ENCODE results near the gene TGFB2. TPM values are rescaled to one million over a fixed set of nuclear protein-coding genes. Genes with fewer than 3 reads are reported as not detected.

The TGFB2 gene
- total RNA-seq, 1 experiment from 2014 or later: 0.34 TPM

DNA sequence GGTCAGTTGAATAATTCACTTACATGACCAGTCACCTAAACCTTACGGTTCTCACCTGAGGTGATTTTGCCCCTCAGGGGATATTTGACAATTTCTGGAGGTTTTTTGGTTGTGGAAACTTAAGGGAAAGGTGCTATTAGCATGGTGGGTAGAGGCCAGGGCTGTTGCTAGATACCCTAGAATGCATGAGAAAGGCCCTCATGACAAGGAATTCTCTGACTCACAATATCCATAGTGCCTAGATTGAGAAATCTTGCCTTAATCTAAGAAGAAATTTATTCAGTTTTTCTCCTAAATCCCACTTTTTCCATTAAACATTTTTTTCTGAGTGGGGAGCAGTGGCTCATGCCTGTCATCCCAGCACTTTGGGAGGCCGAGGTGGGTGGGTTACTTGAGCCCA, 119.7 kb downstream of the TGFB2 start (continued):
- no peak for TF ChIP-seq EZH2phosphoT487 (IDR thresholded peaks at IDR 0.05; ENCODE audit: borderline replicate concordance)
- no peak for TF ChIP-seq SP1 (IDR thresholded peaks at IDR 0.05; ENCODE audit: low read depth)
- TF ChIP-seq EZH2 (IDR thresholded peaks at IDR 0.05): no peak

DNA sequence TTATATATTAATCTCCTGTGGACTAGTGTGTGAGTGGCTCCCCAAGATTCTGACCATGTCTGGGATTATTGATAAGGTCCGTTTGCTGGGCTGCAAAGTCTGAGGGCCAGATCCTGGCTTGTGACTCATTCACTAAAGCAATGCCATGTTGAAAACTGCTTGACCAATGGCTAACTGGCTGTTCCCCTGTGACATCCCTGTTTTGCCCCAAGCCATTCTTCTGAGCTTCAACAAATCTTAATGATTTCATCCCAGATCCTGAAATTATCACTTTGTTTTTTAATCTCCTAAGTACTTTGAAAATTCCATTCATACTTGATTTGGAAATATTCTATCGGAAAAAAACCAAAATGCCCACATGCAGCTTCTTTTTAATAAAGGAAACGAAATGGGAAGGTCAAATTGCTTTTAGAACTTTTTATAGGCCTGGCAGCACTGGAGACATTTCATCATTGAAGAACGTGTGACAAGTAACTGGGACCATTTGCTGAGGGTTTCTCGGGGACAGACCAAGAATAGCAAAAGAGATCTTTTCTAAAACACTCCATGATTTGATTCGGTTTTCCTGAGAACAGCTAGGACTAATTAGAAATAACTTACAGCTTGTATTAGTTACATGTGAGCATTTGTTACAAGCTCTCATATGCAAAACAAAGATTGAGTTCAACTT, 121.3 kb downstream of the TGFB2 start:
- POLR2A ChIA-PET: no interaction called here
- Histone ChIP-seq H3K79me2 (ENCODE audit: insufficient read depth, low read length) (no peaks in the 10 kb centered on the region), H3K4me2 (ENCODE audit: low read length) (no peak overlapping the region), H3K9ac (ENCODE audit: low read length) (no peak overlapping the region), H3K27ac (ENCODE audit: low read depth, low read length) (no peak overlapping the region), H3K4me3 (replicated peaks in 1 of 2; ENCODE audit: low read depth in 1 of 2, low read length in 2 of 2) (no peak overlapping the region), H3K4me1 (ENCODE audit: control insufficient read depth in 1 of 2, insufficient read depth in 2 of 2, low read length in 2 of 2) (peaks cover 5 to 15% of the 10 kb centered on the region in 2 experiments; a peak in 2 of 4 replicates), H3K27me3 (ENCODE audit: insufficient read depth, low read length) (no peaks in the 10 kb centered on the region), H4K20me1 (ENCODE audit: insufficient read depth) (no peaks in the 10 kb centered on the region), H3K9me2 (ENCODE audit: insufficient read depth) (no peaks in the 10 kb centered on the region), H3K36me3 (ENCODE audit: control insufficient read depth in 1 of 2, insufficient read depth in 2 of 2, low read length in 2 of 2) (no peaks in the 10 kb centered on the region), H2AFZ (ENCODE audit: low read depth, low read length, poor library complexity, severe bottlenecking) (no peak overlapping the region), H3K9me3 (ENCODE audit: control insufficient read depth in 1 of 2, insufficient read depth in 1 of 2, low read depth in 1 of 2, low read length in 2 of 2) (no peaks in the 10 kb centered on the region)
- CTCF ChIA-PET: no interaction called here
- BruUV-seq (replicated peaks): no TSS peak
- no peak for DNase-seq (ENCODE audit: low read depth, low spot score)
- intact Hi-C loops (cut with micrococcal nuclease): no loop called here
- no peak for ATAC-seq
- RAD21 ChIA-PET (ENCODE audit: low non-redundant PET in 1 of 2, low total read pairs in 2 of 2, uncharacterized antibody in 2 of 2, unreplicated experiment in 2 of 2): no interaction called here
- no peak for TF ChIP-seq FOSL1 (IDR thresholded peaks at IDR 0.05; ENCODE audit: low read depth)
- TF ChIP-seq, protein P1, sequence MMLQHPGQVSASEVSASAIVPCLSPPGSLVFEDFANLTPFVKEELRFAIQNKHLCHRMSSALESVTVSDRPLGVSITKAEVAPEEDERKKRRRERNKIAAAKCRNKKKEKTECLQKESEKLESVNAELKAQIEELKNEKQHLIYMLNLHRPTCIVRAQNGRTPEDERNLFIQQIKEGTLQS (IDR thresholded peaks at IDR 0.05): no peak
- no peak for TF ChIP-seq JUND (IDR thresholded peaks at IDR 0.05)
- TF ChIP-seq CBX3 (IDR thresholded peaks at IDR 0.05; ENCODE audit: low read depth): no peak
- no peak for TF ChIP-seq EZH2phosphoT487 (IDR thresholded peaks at IDR 0.05; ENCODE audit: borderline replicate concordance)
- TF ChIP-seq YY1 (IDR thresholded peaks at IDR 0.05; ENCODE audit: extremely low read depth, insufficient replicate concordance, low read depth, low read length): no peak
- TF ChIP-seq SRF (IDR thresholded peaks at IDR 0.05; ENCODE audit: low read depth): no peak
- TF ChIP-seq ZNF274 (IDR thresholded peaks at IDR 0.05; ENCODE audit: low read depth, low read length): no peak
- TF ChIP-seq, protein P2, sequence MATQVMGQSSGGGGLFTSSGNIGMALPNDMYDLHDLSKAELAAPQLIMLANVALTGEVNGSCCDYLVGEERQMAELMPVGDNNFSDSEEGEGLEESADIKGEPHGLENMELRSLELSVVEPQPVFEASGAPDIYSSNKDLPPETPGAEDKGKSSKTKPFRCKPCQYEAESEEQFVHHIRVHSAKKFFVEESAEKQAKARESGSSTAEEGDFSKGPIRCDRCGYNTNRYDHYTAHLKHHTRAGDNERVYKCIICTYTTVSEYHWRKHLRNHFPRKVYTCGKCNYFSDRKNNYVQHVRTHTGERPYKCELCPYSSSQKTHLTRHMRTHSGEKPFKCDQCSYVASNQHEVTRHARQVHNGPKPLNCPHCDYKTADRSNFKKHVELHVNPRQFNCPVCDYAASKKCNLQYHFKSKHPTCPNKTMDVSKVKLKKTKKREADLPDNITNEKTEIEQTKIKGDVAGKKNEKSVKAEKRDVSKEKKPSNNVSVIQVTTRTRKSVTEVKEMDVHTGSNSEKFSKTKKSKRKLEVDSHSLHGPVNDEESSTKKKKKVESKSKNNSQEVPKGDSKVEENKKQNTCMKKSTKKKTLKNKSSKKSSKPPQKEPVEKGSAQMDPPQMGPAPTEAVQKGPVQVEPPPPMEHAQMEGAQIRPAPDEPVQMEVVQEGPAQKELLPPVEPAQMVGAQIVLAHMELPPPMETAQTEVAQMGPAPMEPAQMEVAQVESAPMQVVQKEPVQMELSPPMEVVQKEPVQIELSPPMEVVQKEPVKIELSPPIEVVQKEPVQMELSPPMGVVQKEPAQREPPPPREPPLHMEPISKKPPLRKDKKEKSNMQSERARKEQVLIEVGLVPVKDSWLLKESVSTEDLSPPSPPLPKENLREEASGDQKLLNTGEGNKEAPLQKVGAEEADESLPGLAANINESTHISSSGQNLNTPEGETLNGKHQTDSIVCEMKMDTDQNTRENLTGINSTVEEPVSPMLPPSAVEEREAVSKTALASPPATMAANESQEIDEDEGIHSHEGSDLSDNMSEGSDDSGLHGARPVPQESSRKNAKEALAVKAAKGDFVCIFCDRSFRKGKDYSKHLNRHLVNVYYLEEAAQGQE (IDR thresholded peaks at IDR 0.05; ENCODE audit: low read depth): no peak
